Liver (tissue), 9 donors: Measurements from ENCODE around the gene RUFY1. TPM values are rescaled to one million over a fixed set of nuclear protein-coding genes. Genes with fewer than 3 reads are reported as not detected.
"Not testable (repeated sequence)": the region's sequence is repeated elsewhere in the genome, so short reads cannot be mapped to it uniquely, and the experiment has no call there.

Experiments
- DNase-seq: peaks from one replicate; pipeline ENCODE4 v3.0.0-alpha.2; 2017; ENCODE audit warnings: low spot score
- H3K27ac ChIP-seq, 2 donors: one replicate each; pipeline ENCODE4 v1.7.0; 2013; ENCODE audit warnings: inconsistent platforms in 2 of 2, low read length in 2 of 2, control low read depth in 1 of 2, low read depth in 1 of 2, mild to moderate bottlenecking in 1 of 2
- H3K27me3 ChIP-seq, 4 donors: one replicate each; pipeline versions ENCODE4 v1.6.1 to v1.7.0; 2013; ENCODE audit warnings: low read length in 3 of 4, inconsistent platforms in 1 of 4, mild to moderate bottlenecking in 1 of 4, moderate library complexity in 1 of 4; ENCODE audit not compliant: control insufficient read depth in 4 of 4, insufficient read depth in 4 of 4
- H3K36me3 ChIP-seq, 4 donors: one replicate each; pipeline versions ENCODE4 v1.6.1 to v1.7.0; 2013; ENCODE audit warnings: low read length in 3 of 4, mild to moderate bottlenecking in 3 of 4, low read depth in 1 of 4, moderate library complexity in 1 of 4; ENCODE audit not compliant: control insufficient read depth in 4 of 4, insufficient read depth in 3 of 4
- H3K4me1 ChIP-seq, 4 donors: one replicate each; pipeline versions ENCODE4 v1.6.1 to v1.7.0; 2013; ENCODE audit warnings: low read length in 3 of 4, mild to moderate bottlenecking in 3 of 4, moderate library complexity in 1 of 4; ENCODE audit not compliant: control insufficient read depth in 4 of 4, insufficient read depth in 4 of 4
- H3K4me3 ChIP-seq, 3 donors: one replicate each; pipeline versions ENCODE4 v1.6.1 to v1.7.0; 2013; ENCODE audit warnings: low read length in 3 of 3, control low read depth in 1 of 3, low read depth in 1 of 3, mild to moderate bottlenecking in 1 of 3
- H3K9ac ChIP-seq, 2 donors: one replicate each; pipeline ENCODE4 v1.7.0; 2013; ENCODE audit warnings: low read length in 2 of 2, mild to moderate bottlenecking in 2 of 2, moderate library complexity in 2 of 2, control low read depth in 1 of 2, low read depth in 1 of 2
- H3K9me3 ChIP-seq, 4 donors: one replicate each; pipeline versions ENCODE4 v1.6.1 to v1.7.0; 2013; ENCODE audit warnings: low read length in 3 of 4; ENCODE audit not compliant: control insufficient read depth in 4 of 4
- EGR1 ChIP-seq, 2 donors: IDR thresholded peaks; 2 replicates each; pipeline ENCODE4 v1.6.1; 2016 to 2018; ENCODE audit warnings: antibody characterized with exemption in 2 of 2, low read depth in 2 of 2
- FOXA1 ChIP-seq: IDR thresholded peaks from 2 replicates; pipeline ENCODE4 v1.6.1; 2016; ENCODE audit warnings: antibody characterized with exemption
- GABPA ChIP-seq, 2 donors: IDR thresholded peaks in 1 of 2; conservative IDR thresholded peaks in 1 of 2; 2 replicates each; pipeline ENCODE4 v1.6.1; 2016; ENCODE audit warnings: antibody characterized with exemption in 2 of 2, mild to moderate bottlenecking in 1 of 2, moderate library complexity in 1 of 2
- HNF4A ChIP-seq, 2 donors: conservative IDR thresholded peaks; 2 replicates each; pipeline ENCODE4 v1.6.1; 2016; ENCODE audit warnings: antibody characterized with exemption in 2 of 2, mild to moderate bottlenecking in 2 of 2
- HNF4G ChIP-seq: IDR thresholded peaks from 2 replicates; pipeline ENCODE4 v1.6.1; 2016; ENCODE audit warnings: antibody characterized with exemption
- JUND ChIP-seq, 2 donors: IDR thresholded peaks; 2 replicates each; pipeline ENCODE4 v1.6.1; 2016; ENCODE audit warnings: antibody characterized with exemption in 2 of 2
- NR2F2 ChIP-seq: IDR thresholded peaks from 2 replicates; pipeline ENCODE4 v1.6.1; 2016; ENCODE audit warnings: antibody characterized with exemption
- RAD21 ChIP-seq, 2 donors: IDR thresholded peaks; 2 replicates each; pipeline ENCODE4 v1.6.1; 2016; ENCODE audit warnings: antibody characterized with exemption in 2 of 2, mild to moderate bottlenecking in 2 of 2
- RXRA ChIP-seq, 2 donors: IDR thresholded peaks; 2 replicates each; pipeline ENCODE4 v1.6.1; 2017 to 2018; ENCODE audit warnings: antibody characterized with exemption in 2 of 2, mild to moderate bottlenecking in 1 of 2
- SP1 ChIP-seq: IDR thresholded peaks from 2 replicates; pipeline ENCODE4 v1.6.1; 2018; ENCODE audit warnings: antibody characterized with exemption, mild to moderate bottlenecking
- TAF1 ChIP-seq: conservative IDR thresholded peaks from 2 replicates; pipeline ENCODE4 v1.6.1; 2016; ENCODE audit warnings: antibody characterized with exemption, mild to moderate bottlenecking
- YY1 ChIP-seq: IDR thresholded peaks from 2 replicates; pipeline ENCODE4 v1.6.1; 2016; ENCODE audit warnings: antibody characterized with exemption, mild to moderate bottlenecking
- ZBTB33 ChIP-seq: IDR thresholded peaks from 2 replicates; pipeline ENCODE4 v1.6.1; 2016; ENCODE audit warnings: antibody characterized with exemption
- WGBS: extraction: QIAGEN DNeasy Blood & Tissue Kit; methylation state at CpG from one replicate; pipeline ENCODE4 v1.1.7; 2013; 5-methylcytosine and 5-hydroxymethylcytosine counted together
- polyA plus RNA-seq, 2 donors: library from polyadenylated mRNA; stranded (reverse) in 1 of 2; unstranded in 1 of 2; fragments of 200-250 nt in 1 of 2; fragments of >200 nt in 1 of 2; fragmentation: Nextera tagmentation in 1 of 2; extraction: Ambion mirVana in 1 of 2; gene quantifications; one replicate each; pipeline versions ENCODE4 v1.2.1 to v1.2.3, GENCODE V29; 2013 to 2015
- total RNA-seq, 2 donors: library from RNA; depleted of rRNA; stranded (reverse); fragments of >200 nt; gene quantifications; one replicate each; pipeline ENCODE4 v1.2.3, GENCODE V29; 2014
- TF ChIP-seq, protein P1 (sequence below): IDR thresholded peaks from 2 replicates; pipeline ENCODE4 v1.6.1; 2016; ENCODE audit warnings: antibody characterized with exemption
- TF ChIP-seq, protein P2 (sequence below): IDR thresholded peaks from 2 replicates; pipeline ENCODE4 v1.6.1; 2016; ENCODE audit warnings: antibody characterized with exemption, mild to moderate bottlenecking
- TF ChIP-seq, protein P3 (sequence below): fragments of 150-350 bp; IDR thresholded peaks from 2 replicates; pipeline ENCODE4 v1.5.1; 2017; ENCODE audit warnings: improper control_type of control experiment, low read depth, low read length; ENCODE audit not compliant: missing input control
- donor health status: healthy.
- donor health status: healthy.
- donor health status: healthy.
- donor health status: healthy.
- donor health status: healthy.

RUFY1 gene
- total and polyA plus RNA-seq, 4 donors = 11.6 to 25.2 (median 18.3) TPM

DNA sequence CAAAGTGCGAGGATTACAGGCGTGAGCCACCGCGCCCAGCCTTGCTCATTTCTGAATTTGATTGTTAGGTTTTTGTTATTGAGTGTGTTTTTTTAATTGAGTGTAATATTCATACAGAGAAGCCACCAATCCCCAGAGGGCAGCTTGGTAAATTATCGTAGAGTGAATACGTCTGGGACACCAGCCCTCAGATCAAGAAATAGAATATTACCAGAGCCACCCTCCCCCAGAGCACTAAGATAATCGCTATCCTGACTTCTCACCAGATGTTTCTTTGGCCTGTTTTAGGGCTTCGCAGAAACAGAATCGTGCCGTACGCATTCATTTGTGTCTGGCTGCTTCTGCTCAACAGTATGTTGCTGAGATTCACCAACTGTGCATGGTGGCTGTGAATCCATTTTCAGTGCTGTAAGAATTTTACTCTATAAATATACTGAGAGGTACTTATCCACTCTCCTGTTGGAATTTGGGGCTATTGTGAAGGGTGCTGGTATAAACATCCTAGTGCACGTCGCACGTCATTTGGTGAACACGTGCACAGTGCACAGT is 37.8 kb upstream of the RUFY1 start:
- H3K27ac ChIP-seq = no peak overlapping the region
- no peak overlapping the region for H3K9ac ChIP-seq
- no peaks in the 10 kb centered on the region for H3K4me1 ChIP-seq
- TF ChIP-seq HNF4A (conservative IDR thresholded peaks at IDR 0.05) (no peak), JUND (IDR thresholded peaks at IDR 0.05) (no peak), FOXA1 (no peak), ZBTB33 (no peak), EGR1 (IDR thresholded peaks at IDR 0.05; ENCODE audit: low read depth in 2 of 2) (no peak), RAD21 (IDR thresholded peaks at IDR 0.05) (no peak), HNF4G (no peak), SP1 (no peak), YY1 (no peak), TAF1 (no peak), NR2F2 (no peak), RXRA (IDR thresholded peaks at IDR 0.05) (no peak), GABPA (IDR thresholded peaks at IDR 0.05 in 1 of 2, conservative IDR thresholded peaks at IDR 0.05 in 1 of 2) (no peak)
- TF ChIP-seq, protein P1, sequence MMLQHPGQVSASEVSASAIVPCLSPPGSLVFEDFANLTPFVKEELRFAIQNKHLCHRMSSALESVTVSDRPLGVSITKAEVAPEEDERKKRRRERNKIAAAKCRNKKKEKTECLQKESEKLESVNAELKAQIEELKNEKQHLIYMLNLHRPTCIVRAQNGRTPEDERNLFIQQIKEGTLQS = no peak
- TF ChIP-seq, protein P2, sequence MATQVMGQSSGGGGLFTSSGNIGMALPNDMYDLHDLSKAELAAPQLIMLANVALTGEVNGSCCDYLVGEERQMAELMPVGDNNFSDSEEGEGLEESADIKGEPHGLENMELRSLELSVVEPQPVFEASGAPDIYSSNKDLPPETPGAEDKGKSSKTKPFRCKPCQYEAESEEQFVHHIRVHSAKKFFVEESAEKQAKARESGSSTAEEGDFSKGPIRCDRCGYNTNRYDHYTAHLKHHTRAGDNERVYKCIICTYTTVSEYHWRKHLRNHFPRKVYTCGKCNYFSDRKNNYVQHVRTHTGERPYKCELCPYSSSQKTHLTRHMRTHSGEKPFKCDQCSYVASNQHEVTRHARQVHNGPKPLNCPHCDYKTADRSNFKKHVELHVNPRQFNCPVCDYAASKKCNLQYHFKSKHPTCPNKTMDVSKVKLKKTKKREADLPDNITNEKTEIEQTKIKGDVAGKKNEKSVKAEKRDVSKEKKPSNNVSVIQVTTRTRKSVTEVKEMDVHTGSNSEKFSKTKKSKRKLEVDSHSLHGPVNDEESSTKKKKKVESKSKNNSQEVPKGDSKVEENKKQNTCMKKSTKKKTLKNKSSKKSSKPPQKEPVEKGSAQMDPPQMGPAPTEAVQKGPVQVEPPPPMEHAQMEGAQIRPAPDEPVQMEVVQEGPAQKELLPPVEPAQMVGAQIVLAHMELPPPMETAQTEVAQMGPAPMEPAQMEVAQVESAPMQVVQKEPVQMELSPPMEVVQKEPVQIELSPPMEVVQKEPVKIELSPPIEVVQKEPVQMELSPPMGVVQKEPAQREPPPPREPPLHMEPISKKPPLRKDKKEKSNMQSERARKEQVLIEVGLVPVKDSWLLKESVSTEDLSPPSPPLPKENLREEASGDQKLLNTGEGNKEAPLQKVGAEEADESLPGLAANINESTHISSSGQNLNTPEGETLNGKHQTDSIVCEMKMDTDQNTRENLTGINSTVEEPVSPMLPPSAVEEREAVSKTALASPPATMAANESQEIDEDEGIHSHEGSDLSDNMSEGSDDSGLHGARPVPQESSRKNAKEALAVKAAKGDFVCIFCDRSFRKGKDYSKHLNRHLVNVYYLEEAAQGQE = no peak
- TF ChIP-seq, protein P3, sequence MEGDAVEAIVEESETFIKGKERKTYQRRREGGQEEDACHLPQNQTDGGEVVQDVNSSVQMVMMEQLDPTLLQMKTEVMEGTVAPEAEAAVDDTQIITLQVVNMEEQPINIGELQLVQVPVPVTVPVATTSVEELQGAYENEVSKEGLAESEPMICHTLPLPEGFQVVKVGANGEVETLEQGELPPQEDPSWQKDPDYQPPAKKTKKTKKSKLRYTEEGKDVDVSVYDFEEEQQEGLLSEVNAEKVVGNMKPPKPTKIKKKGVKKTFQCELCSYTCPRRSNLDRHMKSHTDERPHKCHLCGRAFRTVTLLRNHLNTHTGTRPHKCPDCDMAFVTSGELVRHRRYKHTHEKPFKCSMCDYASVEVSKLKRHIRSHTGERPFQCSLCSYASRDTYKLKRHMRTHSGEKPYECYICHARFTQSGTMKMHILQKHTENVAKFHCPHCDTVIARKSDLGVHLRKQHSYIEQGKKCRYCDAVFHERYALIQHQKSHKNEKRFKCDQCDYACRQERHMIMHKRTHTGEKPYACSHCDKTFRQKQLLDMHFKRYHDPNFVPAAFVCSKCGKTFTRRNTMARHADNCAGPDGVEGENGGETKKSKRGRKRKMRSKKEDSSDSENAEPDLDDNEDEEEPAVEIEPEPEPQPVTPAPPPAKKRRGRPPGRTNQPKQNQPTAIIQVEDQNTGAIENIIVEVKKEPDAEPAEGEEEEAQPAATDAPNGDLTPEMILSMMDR = no peak
- H3K9me3 ChIP-seq = no peaks in the 10 kb centered on the region
- no peaks in the 10 kb centered on the region for H3K36me3 ChIP-seq
- DNase-seq = no peak
- H3K4me3 ChIP-seq = no peak overlapping the region
- 96% methylated on average over 15 of the region's 15 CpGs for WGBS
- no peaks in the 10 kb centered on the region for H3K27me3 ChIP-seq

DNA sequence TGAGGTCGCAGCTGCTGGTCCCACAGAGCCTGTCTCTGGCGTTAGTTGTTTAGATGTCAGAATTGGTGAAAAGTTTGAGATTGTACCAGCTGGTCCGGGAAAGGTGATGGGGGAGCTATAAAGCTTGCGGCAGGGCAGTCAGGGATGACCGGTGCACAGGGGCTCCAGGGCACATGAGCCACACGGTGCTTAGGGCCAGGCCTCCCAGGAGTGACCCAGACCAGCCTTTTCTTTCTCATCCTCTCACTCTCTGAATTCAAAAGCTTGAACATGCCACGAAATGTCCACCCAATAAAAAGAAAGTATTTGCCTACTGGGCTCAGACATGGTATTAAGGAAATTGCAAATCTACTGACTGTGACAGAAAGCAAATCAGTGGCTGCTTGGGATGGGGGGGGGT is 34.9 kb upstream of the RUFY1 start:
- not testable (repeated sequence) for H3K9ac ChIP-seq, H3K9me3 ChIP-seq, H3K36me3 ChIP-seq, H3K27me3 ChIP-seq, H3K4me1 ChIP-seq, H3K27ac ChIP-seq, DNase-seq, H3K4me3 ChIP-seq
- 75% methylated on average over 7 of the region's 7 CpGs for WGBS
